Gastrocnemius medialis (tissue), 4 donors: ENCODE measurements around the gene ARHGAP10. TPM values are rescaled to one million over a fixed set of nuclear protein-coding genes. Genes with fewer than 3 reads are reported as not detected.
A peak's percentile ranks its signal among the peaks of the same experiment; 100 is the strongest.

Experiments used
- ATAC-seq, 2 donors: fragments of 150-250 bp; one replicate each; pipeline ENCODE4 v1.9.1; 2016
- DNase-seq, 2 donors: peaks; one replicate each; pipeline ENCODE4 v3.0.0-alpha.2; 2019
- H3K27ac ChIP-seq, 4 donors: fragments of 200-600 bp; sonication (generic); 1 replicate in 1 of 4; 2 replicates in 3 of 4; pipeline ENCODE4 v1.5.1; 2016 to 2018; ENCODE audit warnings: mild to moderate bottlenecking in 2 of 4, moderate library complexity in 1 of 4
- H3K27me3 ChIP-seq, 3 donors: fragments of 200-600 bp; sonication (generic) in 2 of 3; 1 replicate in 1 of 3; 2 replicates in 2 of 3; pipeline versions ENCODE4 v1.5.1 to v1.6.0; 2016 to 2019; ENCODE audit warnings: mild to moderate bottlenecking in 1 of 3, moderate library complexity in 1 of 3
- H3K36me3 ChIP-seq, 2 donors: fragments of 200-600 bp; sonication (generic) in 1 of 2; one replicate each; pipeline ENCODE4 v1.5.1; 2017 to 2018
- H3K4me1 ChIP-seq, 2 donors: fragments of 200-600 bp; sonication (generic) in 1 of 2; one replicate each; pipeline ENCODE4 v1.5.1; 2016 to 2017; ENCODE audit warnings: mild to moderate bottlenecking in 2 of 2
- H3K4me3 ChIP-seq, 4 donors: fragments of 200-600 bp; sonication (generic) in 3 of 4; 1 replicate in 1 of 4; 2 replicates in 3 of 4; pipeline ENCODE4 v1.5.1; 2016 to 2019; ENCODE audit warnings: mild to moderate bottlenecking in 2 of 4
- H3K9me3 ChIP-seq, 3 donors: fragments of 200-600 bp; sonication (generic) in 2 of 3; 1 replicate in 1 of 3; 2 replicates in 2 of 3; pipeline ENCODE4 v1.5.1; 2016 to 2019
- CTCF ChIP-seq, 5 experiments: fragments of 450-650 bp in 3 of 5; fragments of 200-600 bp in 2 of 5; sonication (generic) in 2 of 5; IDR thresholded peaks in 4 of 5; conservative IDR thresholded peaks in 1 of 5; 1 replicate in 4 of 5; 2 replicates in 1 of 5; pipeline ENCODE4 v1.5.1; 2016 to 2019; ENCODE audit warnings: antibody characterized with exemption in 5 of 5, mild to moderate bottlenecking in 3 of 5, moderate library complexity in 3 of 5
- POLR2A ChIP-seq, 2 donors: fragments of 450-650 bp; IDR thresholded peaks; one replicate each; pipeline ENCODE4 v1.6.1; 2017; ENCODE audit warnings: antibody characterized with exemption in 2 of 2, mild to moderate bottlenecking in 2 of 2, moderate library complexity in 2 of 2
- in situ Hi-C, 4 donors: fragments of 200-750 bp; cut with MboI; loops; one replicate each; pipeline versions ENCODE4 v1.15.0 to v1.8.0; 2017; ENCODE audit warnings: low sequenced_read_pairs in 4 of 4
- intact Hi-C: fragments of 100-400 bp; cut with DNase I; formaldehyde crosslinking; loops from one replicate; pipeline ENCODE4 v1.15.1; 2023; ENCODE audit warnings: low total_unique reads
- total RNA-seq, 4 donors: library from RNA; depleted of rRNA; stranded (reverse); fragments of >200 nt; gene quantifications; one replicate each; pipeline versions ENCODE4 v1.1.0 to v1.2.3, GENCODE V29; 2016

The ARHGAP10 gene
- total RNA-seq, 4 donors from 2014 or later: 22.1 to 34.6 (median 28.0) TPM

GRCh38 chr4:148053298-148054003 is 321.6 kb downstream of the ARHGAP10 start:
- H3K4me3 ChIP-seq: peak overlapping the region in 2 of 4 donors; percentile 18 to 28
- H3K4me1 ChIP-seq: peaks cover 65 to 77% of the 10 kb centered on the region in 2 donors
- no peaks in the 10 kb centered on the region for H3K9me3 ChIP-seq
- in situ Hi-C loops (loop anchor here in 2 of 4 donors (5.0 to 10.0 kb wide), 2 partner anchors 46 to 69 kb away; no protein-coding TSS in a partner anchor), intact Hi-C loops (loop anchor here (1.0 to 10.0 kb wide), 3 partner anchors 48 to 391 kb away; partner anchors contain the start of gene NR3C2)
- H3K27ac ChIP-seq: peak overlapping the region; percentile 66 to 89 (median 84)
- ATAC-seq (peak; percentile 71 to 74), DNase-seq (peak; percentile 53 to 60)
- no peaks in the 10 kb centered on the region for H3K27me3 ChIP-seq
- no peaks in the 10 kb centered on the region for H3K36me3 ChIP-seq
- no peak for TF ChIP-seq CTCF (IDR thresholded peaks at IDR 0.05 in 4 of 5, conservative IDR thresholded peaks at IDR 0.05 in 1 of 5)
- TF ChIP-seq POLR2A (IDR thresholded peaks at IDR 0.05): no peak

DNA sequence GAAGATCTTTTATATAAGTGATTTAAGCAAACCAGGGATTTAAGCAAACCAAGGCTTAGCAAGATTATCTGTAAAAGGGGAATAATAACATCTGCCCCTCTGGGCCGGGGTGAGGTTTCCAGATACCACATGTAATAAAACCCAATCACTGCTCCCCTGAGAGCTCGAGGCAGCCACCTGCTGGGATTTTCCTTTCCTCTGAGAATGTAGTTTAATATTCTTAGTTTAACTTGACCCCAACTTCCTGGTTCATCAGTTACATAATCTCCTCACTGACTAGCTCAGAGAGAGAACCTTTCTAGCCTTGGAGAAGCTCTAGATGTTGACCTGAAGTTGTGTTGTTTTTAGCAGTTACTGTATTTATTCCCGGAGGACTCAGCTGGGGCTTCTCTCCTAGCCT is 322.4 kb downstream of the ARHGAP10 start:
- TF ChIP-seq POLR2A (IDR thresholded peaks at IDR 0.05) (no peak), CTCF (IDR thresholded peaks at IDR 0.05 in 4 of 5, conservative IDR thresholded peaks at IDR 0.05 in 1 of 5) (no peak)
- H3K27me3 ChIP-seq: no peaks in the 10 kb centered on the region
- peak overlapping the region; percentile 66 to 89 (median 84) for H3K27ac ChIP-seq
- DNase-seq (peak in 1 of 2 donors; percentile 40), ATAC-seq (peak; percentile 38 to 47)
- H3K4me1 ChIP-seq: peaks cover 72 to 77% of the 10 kb centered on the region in 2 donors
- H3K36me3 ChIP-seq: no peaks in the 10 kb centered on the region
- no peak overlapping the region for H3K4me3 ChIP-seq
- in situ Hi-C loops (loop anchor here in 2 of 4 donors (5.0 to 10.0 kb wide), 2 partner anchors 47 to 69 kb away; no protein-coding TSS in a partner anchor), intact Hi-C loops (loop anchor here (1.0 to 10.0 kb wide), 3 partner anchors 49 to 391 kb away; partner anchors contain the start of gene NR3C2)
- H3K9me3 ChIP-seq: no peaks in the 10 kb centered on the region

- H3K4me1 ChIP-seq: peaks cover 87 to 89% of the 10 kb centered on the region in 2 donors
- in situ Hi-C loops: loop anchor here in 1 of 4 donors (10.0 kb wide), 1 partner anchor 71 kb away; no protein-coding TSS in a partner anchor
- intact Hi-C loops: loop anchor here (5.0 to 10.0 kb wide), 3 partner anchors 34 to 389 kb away; partner anchors contain the start of gene NR3C2
- peak overlapping the region in 3 of 4 donors; percentile 83 to 89 (median 84) for H3K27ac ChIP-seq
- no peaks in the 10 kb centered on the region for H3K27me3 ChIP-seq
- DNase-seq (no peak), ATAC-seq (no peak)
- no peaks in the 10 kb centered on the region for H3K36me3 ChIP-seq
- TF ChIP-seq CTCF (IDR thresholded peaks at IDR 0.05 in 4 of 5, conservative IDR thresholded peaks at IDR 0.05 in 1 of 5): no peak
- H3K9me3 ChIP-seq: no peaks in the 10 kb centered on the region
- H3K4me3 ChIP-seq: no peak overlapping the region
Observed at GRCh38 chr4:148055844-148056243, 324.0 kb downstream of the ARHGAP10 start.

DNA sequence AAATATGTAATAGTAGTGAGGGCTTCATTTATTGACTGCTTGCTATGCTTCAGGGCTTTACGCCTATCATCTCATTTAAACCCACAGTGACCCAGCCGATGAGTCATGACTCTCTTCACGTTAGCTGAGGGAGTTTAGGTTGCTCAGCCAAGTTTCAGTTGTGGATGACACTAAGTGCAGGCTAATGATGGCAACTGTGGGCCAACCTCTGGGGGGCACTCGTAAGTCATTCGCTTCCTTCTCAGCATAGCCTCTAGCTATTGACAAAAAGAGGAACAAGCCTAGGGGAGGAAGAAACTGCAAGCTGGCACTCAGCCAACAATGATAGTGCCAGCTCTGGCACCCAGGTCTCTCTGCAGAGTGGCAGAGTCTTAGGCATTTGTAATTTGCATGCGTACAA is 325.0 kb downstream of the ARHGAP10 start:
- in situ Hi-C loops (loop anchor here in 1 of 4 donors (10.0 kb wide), 1 partner anchor 72 kb away; no protein-coding TSS in a partner anchor), intact Hi-C loops (loop anchor here (5.0 to 10.0 kb wide), 3 partner anchors 35 to 388 kb away; partner anchors contain the start of gene NR3C2)
- H3K4me3 ChIP-seq: no peak overlapping the region
- TF ChIP-seq CTCF (IDR thresholded peaks at IDR 0.05 in 4 of 5, conservative IDR thresholded peaks at IDR 0.05 in 1 of 5): no peak
- no peak for TF ChIP-seq POLR2A (IDR thresholded peaks at IDR 0.05)
- peak in 1 of 2 donors; percentile 42 for ATAC-seq
- no peaks in the 10 kb centered on the region for H3K9me3 ChIP-seq
- peaks cover 89 to 90% of the 10 kb centered on the region in 2 donors for H3K4me1 ChIP-seq
- H3K36me3 ChIP-seq: no peaks in the 10 kb centered on the region
- DNase-seq: peak in 1 of 2 donors; percentile 74
- no peaks in the 10 kb centered on the region for H3K27me3 ChIP-seq
- peak overlapping the region; percentile 64 to 84 (median 79) for H3K27ac ChIP-seq
